Left ventricle myocardium superior (tissue), 1 donor: ENCODE measurements around the gene MAPK12. TPM values are rescaled to one million over a fixed set of nuclear protein-coding genes. Genes with fewer than 3 reads are reported as not detected.

Experiments
- ATAC-seq: fragments of 200-7000 bp; cut with Tn5 transposase; one replicate; pipeline ENCODE4 v1.9.1; 2020; ENCODE audit warnings: mild to moderate bottlenecking, moderate library complexity
- DNase-seq: peaks from one replicate; pipeline ENCODE4 v3.0.0-alpha.2; 2020
- intact Hi-C: fragments of 100-400 bp; cut with micrococcal nuclease; formaldehyde crosslinking; loops from one replicate; pipeline ENCODE4 v1.11.0; 2022
- total RNA-seq: library from RNA; stranded (reverse); fragmentation: NEBNext Ultra II Directional; extraction: Animal tissue kit (Norgen Biotek cat#: 25700); gene quantifications from one replicate; pipeline ENCODE4 v1.2.1, GENCODE V29; 2021
- donor health status: DM: no; HTN: yes; CAD: no; lungs with severe emphysema.

Gene MAPK12
- total RNA-seq, 1 donor from 2014 or later = 15.8 TPM

GRCh38 chr22:50258361-50259292, 2.9 kb downstream of the MAPK12 start:
- ATAC-seq (peak; percentile 83), DNase-seq (peak; percentile 79)
- intact Hi-C loops = no loop called here

GRCh38 chr22:50257451-50258360, 3.8 kb downstream of the MAPK12 start:
- DNase-seq (no peak), ATAC-seq (peak; percentile 3)
- intact Hi-C loops = no loop called here

GRCh38 chr22:50257041-50257440, 4.4 kb downstream of the MAPK12 start:
- ATAC-seq (no peak), DNase-seq (no peak)
- intact Hi-C loops = no loop called here

- DNase-seq = no peak
- ATAC-seq = no peak
- intact Hi-C loops = no loop called here
These were observed 5.1 kb downstream of the MAPK12 start for GRCh38 chr22:50256258-50256862.

- intact Hi-C loops = no loop called here
- DNase-seq (no peak), ATAC-seq (no peak)
These were observed 5.9 kb downstream of the MAPK12 start for GRCh38 chr22:50255607-50256006.

GRCh38 chr22:50255099-50255498, 6.4 kb downstream of the MAPK12 start:
- ATAC-seq (no peak), DNase-seq (no peak)
- intact Hi-C loops = no loop called here

- DNase-seq (no peak), ATAC-seq (no peak)
- intact Hi-C loops = no loop called here
These were observed 7.5 kb downstream of the MAPK12 start for GRCh38 chr22:50253941-50254340.

- DNase-seq = no peak
- intact Hi-C loops = no loop called here
These were observed 8.2 kb downstream of the MAPK12 start for GRCh38 chr22:50253046-50253915.

GRCh38 chr22:50252082-50253045, 9.1 kb downstream of the MAPK12 start:
- intact Hi-C loops = no loop called here
- DNase-seq = peak; percentile 86
- peak; percentile 79 for ATAC-seq

More at GRCh38 chr22:50253046-50253915, 8.2 kb downstream of the MAPK12 start:
- no peak for ATAC-seq

- ATAC-seq = peak; percentile 1
These were observed 9.9 kb downstream of the MAPK12 start for GRCh38 chr22:50251477-50252081.

GRCh38 chr22:50250555-50251476, 10.7 kb downstream of the MAPK12 start, which contains the start of gene HDAC10:
HDAC10 (minus strand) TSS chr22:50251265; CDS start chr22:50251032, 233 bp downstream.
- peak; percentile 87 for ATAC-seq
- intact Hi-C loops = no loop called here
- DNase-seq = peak; percentile 92

More at GRCh38 chr22:50251477-50252081, 9.9 kb downstream of the MAPK12 start:
- DNase-seq = no peak
- intact Hi-C loops = no loop called here

- ATAC-seq = no peak
- no peak for DNase-seq
- intact Hi-C loops = no loop called here
These were observed 11.3 kb downstream of the MAPK12 start for GRCh38 chr22:50250249-50250554.

- DNase-seq = no peak
- intact Hi-C loops = loop anchor here (10.0 kb wide), 1 partner anchor 95 kb away; the partner anchor contains the start of gene PPP6R2
These were observed 11.9 kb downstream of the MAPK12 start for GRCh38 chr22:50249341-50250248.

GRCh38 chr22:50248196-50249081, 13.0 kb downstream of the MAPK12 start:
- DNase-seq (no peak), ATAC-seq (no peak)
- intact Hi-C loops = loop anchor here (10.0 kb wide), 1 partner anchor 96 kb away; the partner anchor contains the start of gene PPP6R2

More at GRCh38 chr22:50249341-50250248, 11.9 kb downstream of the MAPK12 start:
- ATAC-seq = no peak
